Endothelial cell of umbilical vein (primary cell): ENCODE results near the gene RAP1GAP. TPM values are rescaled to one million over a fixed set of nuclear protein-coding genes. Genes with fewer than 3 reads are reported as not detected.

Experiments used
- BruUV-seq: library from RNA; stranded (reverse); fragments of 400-500 nt; replicated peaks from 2 replicates; lab custom pipeline; 2021; lab: Mats Ljungman, UMichigan
- CTCF ChIA-PET: fragments of 300-600, 350-600 bp; sonication (Branson Sonifier 250); formaldehyde crosslinking; loops from one replicate; lab custom pipeline; 2021; ENCODE audit warnings: antibody characterized with exemption, inconsistent platforms; lab: Charles Lee
- POLR2A ChIA-PET: fragments of 300-600, 350-600 bp; sonication (Branson Sonifier 250); formaldehyde crosslinking; loops from one replicate; lab custom pipeline; 2021; ENCODE audit warnings: antibody characterized with exemption, inconsistent platforms; lab: Charles Lee
- DNase-seq: peaks from one replicate; pipeline ENCODE4 v3.0.0-alpha.2; 2011; ENCODE audit warnings: low read depth, low spot score
- FAIRE-seq: peaks from 2 replicates; lab custom pipeline; 2011; peaks lifted over from hg19 to GRCh38; lab: Jason Lieb, UNC
- H2AFZ ChIP-seq: 2 replicates; pipeline ENCODE4 v1.6.0; 2012; ENCODE audit warnings: low read depth, low read length, control low read depth, inconsistent platforms
- H3K27ac ChIP-seq: 2 replicates; pipeline ENCODE4 v1.5.1; 2011; ENCODE audit warnings: low read depth, mild to moderate bottlenecking, control low read depth, low read length, moderate library complexity; ENCODE audit not compliant: insufficient read depth
- H3K27me3 ChIP-seq, 2 experiments: 2 replicates each; pipeline versions ENCODE4 v1.6.0 to v1.6.1; 2011; ENCODE audit warnings: low read length in 2 of 2, mixed read lengths in 1 of 2; ENCODE audit not compliant: control insufficient read depth in 2 of 2, insufficient read depth in 2 of 2
- H3K36me3 ChIP-seq, 2 experiments: 2 replicates in 1 of 2; 3 replicates in 1 of 2; pipeline ENCODE4 v1.5.1; 2011; ENCODE audit warnings: low read length in 2 of 2, mild to moderate bottlenecking in 1 of 2, moderate library complexity in 1 of 2; ENCODE audit not compliant: control insufficient read depth in 2 of 2, insufficient read depth in 2 of 2; ENCODE audit errors: extremely low read depth in 1 of 2
- H3K4me1 ChIP-seq: 3 replicates; pipeline ENCODE4 v1.5.1; 2011; ENCODE audit warnings: mild to moderate bottlenecking, low read length; ENCODE audit not compliant: control insufficient read depth, insufficient read depth; ENCODE audit errors: extremely low read depth
- H3K4me2 ChIP-seq: 2 replicates; pipeline ENCODE4 v1.6.1; 2011; ENCODE audit warnings: low read length, control low read depth, mixed read lengths; ENCODE audit not compliant: insufficient read depth
- H3K4me3 ChIP-seq, 3 experiments: fragments of 200-600 bp in 1 of 3; sonication (generic), shearing (Covaris generic) in 1 of 3; replicated peaks in 1 of 3; 2 replicates each; pipeline ENCODE4 v1.5.1; 2011 to 2016; ENCODE audit warnings: control low read depth in 3 of 3, low read length in 3 of 3, mild to moderate bottlenecking in 2 of 3, inconsistent platforms in 1 of 3, low read depth in 1 of 3, moderate library complexity in 1 of 3; ENCODE audit not compliant: insufficient read depth in 1 of 3
- H3K79me2 ChIP-seq: 2 replicates; pipeline ENCODE4 v1.6.0; 2012; ENCODE audit warnings: low read length, inconsistent platforms; ENCODE audit not compliant: control insufficient read depth, insufficient read depth
- H3K9ac ChIP-seq: replicated peaks from 2 replicates; pipeline ENCODE3; 2011; ENCODE audit warnings: low read length, control low read depth; ENCODE audit not compliant: insufficient read depth; ENCODE audit errors: extremely low read depth
- H3K9me1 ChIP-seq: replicated peaks from 3 replicates; pipeline ENCODE4 v1.6.0; 2011; ENCODE audit warnings: mild to moderate bottlenecking, low read length; ENCODE audit not compliant: control insufficient read depth, insufficient read depth; ENCODE audit errors: extremely low read depth
- H3K9me3 ChIP-seq: replicated peaks from 2 replicates; pipeline ENCODE4 v1.5.1; 2012; ENCODE audit warnings: low read length, inconsistent platforms; ENCODE audit not compliant: control insufficient read depth, insufficient read depth
- H4K20me1 ChIP-seq: replicated peaks from 2 replicates; pipeline ENCODE3; 2011; ENCODE audit warnings: mild to moderate bottlenecking, low read length; ENCODE audit not compliant: control insufficient read depth, insufficient read depth; ENCODE audit errors: extremely low read depth
- CTCF ChIP-seq, 2 donors: IDR thresholded peaks; 1 replicate in 1 of 2; 2 replicates in 1 of 2; pipeline ENCODE4 v1.5.1; 2011; ENCODE audit warnings: low read length in 2 of 2, mild to moderate bottlenecking in 2 of 2, moderate library complexity in 2 of 2, control low read depth in 1 of 2, inconsistent platforms in 1 of 2, low read depth in 1 of 2; ENCODE audit not compliant: insufficient read depth in 1 of 2; ENCODE audit errors: extremely low read depth in 1 of 2
- EZH2 ChIP-seq: IDR thresholded peaks from 2 replicates; pipeline ENCODE4 v1.6.1; 2012; ENCODE audit warnings: borderline replicate concordance, low read depth, mild to moderate bottlenecking, moderate library complexity, low read length, inconsistent platforms; ENCODE audit not compliant: severe bottlenecking
- FOS ChIP-seq: IDR thresholded peaks from 2 replicates; pipeline ENCODE4 v1.6.1; 2011; ENCODE audit warnings: mild to moderate bottlenecking, low read length, moderate library complexity, borderline replicate concordance; ENCODE audit not compliant: insufficient read depth
- GATA2 ChIP-seq: IDR thresholded peaks from 2 replicates; pipeline ENCODE4 v1.7.0; 2011; ENCODE audit warnings: low read depth, mild to moderate bottlenecking, moderate library complexity, mixed read lengths, low read length; ENCODE audit not compliant: insufficient read length, insufficient read depth
- JUN ChIP-seq: IDR thresholded peaks from 2 replicates; pipeline ENCODE4 v1.6.1; 2011; ENCODE audit warnings: borderline replicate concordance, low read depth; ENCODE audit not compliant: insufficient read length, insufficient read depth
- MAX ChIP-seq: IDR thresholded peaks from 2 replicates; pipeline ENCODE4 v1.6.1; 2011; ENCODE audit not compliant: insufficient read depth, insufficient read length
- MYC ChIP-seq: IDR thresholded peaks from one replicate; pipeline ENCODE4 v1.6.1; 2011; ENCODE audit warnings: mild to moderate bottlenecking, low read depth, low read length
- POLR2A ChIP-seq: IDR thresholded peaks from 2 replicates; pipeline ENCODE4 v1.6.1; 2012; ENCODE audit warnings: low read depth, mild to moderate bottlenecking, control low read depth, low read length
- POLR2AphosphoS5 ChIP-seq: IDR thresholded peaks from 2 replicates; pipeline ENCODE4 v1.6.1; 2012; ENCODE audit warnings: low read depth, mild to moderate bottlenecking, control low read depth, low read length, moderate library complexity; ENCODE audit not compliant: insufficient read depth
- dilution Hi-C: fragments of 300-500 bp; cut with MboI; formaldehyde crosslinking; loops from one replicate; pipeline ENCODE4 v1.15.0; 2019; ENCODE audit warnings: low sequenced_read_pairs; ENCODE audit not compliant: extremely low pct_ligation_motif_present
- intact Hi-C: fragments of 100-400 bp; cut with micrococcal nuclease; formaldehyde crosslinking; loops from one replicate; pipeline ENCODE4 v1.10.0; 2022
- polyA plus RNA-seq, 4 experiments: library from polyadenylated mRNA; depleted of rRNA in 3 of 4; stranded (reverse) in 3 of 4; unstranded in 1 of 4; fragments of >200 nt; gene quantifications; 2 replicates each; pipeline versions ENCODE4 v1.2.1 to v1.2.3, GENCODE V29; 2011 to 2012; ENCODE audit warnings: missing spikeins in 1 of 4
- total RNA-seq: library from RNA; stranded (reverse); gene quantifications from 2 replicates; pipeline ENCODE4 v1.2.3, GENCODE V29; 2021

Gene RAP1GAP
- total and polyA plus RNA-seq, 2 donors (not counting 3 experiments of a cell fraction or from before 2014, with no cell fraction given): 0.07 to 0.20 TPM

DNA sequence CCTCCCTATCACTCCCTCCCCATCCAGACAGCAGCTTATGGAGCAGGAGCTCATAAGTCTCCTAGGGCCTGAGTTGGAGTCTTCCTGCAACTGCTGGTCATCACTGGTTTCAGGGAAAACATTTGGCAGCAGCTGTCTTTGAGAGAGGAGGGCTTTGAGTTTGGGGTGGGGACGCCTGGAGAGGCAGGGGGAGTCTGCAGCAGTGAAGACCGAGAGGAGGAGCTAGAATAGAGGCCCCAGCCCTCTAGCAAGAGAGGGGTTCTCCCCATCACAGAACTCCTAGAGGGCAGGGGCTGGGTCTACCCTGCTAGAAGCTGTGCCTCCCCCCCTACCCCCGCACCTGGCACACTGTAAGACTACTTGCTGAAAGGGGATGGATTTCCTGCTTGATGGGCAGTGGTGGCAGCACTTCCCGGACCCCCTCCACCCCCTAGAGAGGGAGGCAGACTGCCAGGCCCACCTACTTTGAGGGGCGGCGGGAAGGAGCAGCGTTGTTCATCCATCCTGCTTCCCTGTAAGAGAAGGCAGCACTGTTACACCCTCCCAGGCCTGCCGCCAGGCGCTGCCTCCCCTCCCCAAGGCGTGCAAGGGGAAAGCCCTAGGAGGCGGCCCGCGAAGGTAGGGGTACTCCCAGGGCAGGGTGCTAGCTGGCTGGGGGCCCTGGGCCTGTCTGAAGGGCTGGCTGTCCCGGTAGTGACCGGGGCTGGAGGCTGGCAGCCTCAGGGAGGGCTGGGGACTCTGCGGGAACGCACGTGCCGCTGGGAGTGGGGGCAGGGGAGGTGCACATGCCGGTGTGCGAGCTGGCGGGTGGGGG lies 50.4 kb downstream of the RAP1GAP start:
- TF ChIP-seq MAX (no peak), GATA2 (no peak), POLR2AphosphoS5 (no peak), MYC (no peak), FOS (no peak), POLR2A (no peak), EZH2 (no peak), JUN (no peak), CTCF (IDR thresholded peaks at IDR 0.05; ENCODE audit: extremely low read depth in 1 of 2, insufficient read depth in 1 of 2, low read depth in 1 of 2, low read length in 2 of 2) (no peak)
- dilution Hi-C loops: no loop called here
- intact Hi-C loops: no loop called here
- ChIA-PET POLR2A (no interaction called here), CTCF (no interaction called here)
- Histone ChIP-seq H3K79me2 (no peaks in the 10 kb centered on the region), H3K9me1 (no peaks in the 10 kb centered on the region), H3K9me3 (no peaks in the 10 kb centered on the region), H3K9ac (no peak overlapping the region), H2AFZ (no peak overlapping the region), H3K4me2 (no peak overlapping the region), H4K20me1 (no peaks in the 10 kb centered on the region), H3K36me3 (no peaks in the 10 kb centered on the region), H3K27me3 (peaks cover 3 to 19% of the 10 kb centered on the region in 2 experiments), H3K4me1 (no peaks in the 10 kb centered on the region), H3K27ac (no peak overlapping the region), H3K4me3 (no peak overlapping the region)
- DNase-seq: no peak
- FAIRE-seq: no peak
- no TSS peak for BruUV-seq
